Measurements from ENCODE around the gene NAPA.

GRCh38 chr19:47564081-47564480 lies 49.2 kb upstream of the NAPA start:
- TF ChIP-seq, protein P1, sequence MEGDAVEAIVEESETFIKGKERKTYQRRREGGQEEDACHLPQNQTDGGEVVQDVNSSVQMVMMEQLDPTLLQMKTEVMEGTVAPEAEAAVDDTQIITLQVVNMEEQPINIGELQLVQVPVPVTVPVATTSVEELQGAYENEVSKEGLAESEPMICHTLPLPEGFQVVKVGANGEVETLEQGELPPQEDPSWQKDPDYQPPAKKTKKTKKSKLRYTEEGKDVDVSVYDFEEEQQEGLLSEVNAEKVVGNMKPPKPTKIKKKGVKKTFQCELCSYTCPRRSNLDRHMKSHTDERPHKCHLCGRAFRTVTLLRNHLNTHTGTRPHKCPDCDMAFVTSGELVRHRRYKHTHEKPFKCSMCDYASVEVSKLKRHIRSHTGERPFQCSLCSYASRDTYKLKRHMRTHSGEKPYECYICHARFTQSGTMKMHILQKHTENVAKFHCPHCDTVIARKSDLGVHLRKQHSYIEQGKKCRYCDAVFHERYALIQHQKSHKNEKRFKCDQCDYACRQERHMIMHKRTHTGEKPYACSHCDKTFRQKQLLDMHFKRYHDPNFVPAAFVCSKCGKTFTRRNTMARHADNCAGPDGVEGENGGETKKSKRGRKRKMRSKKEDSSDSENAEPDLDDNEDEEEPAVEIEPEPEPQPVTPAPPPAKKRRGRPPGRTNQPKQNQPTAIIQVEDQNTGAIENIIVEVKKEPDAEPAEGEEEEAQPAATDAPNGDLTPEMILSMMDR (conservative IDR thresholded peaks at IDR 0.05), result no peak
- no peak for TF ChIP-seq EZH2 (IDR thresholded peaks at IDR 0.05; ENCODE audit: low read depth)

All from PC-9 (cell line).